NT2/D1 (cell line): ENCODE measurements around the gene SRSF6.
"Not testable (repeated sequence)": the region's sequence is repeated elsewhere in the genome, so short reads cannot be mapped to it uniquely, and the experiment has no call there.

Source experiments
- DNase-seq: peaks from one replicate; pipeline ENCODE4 v3.0.0-alpha.2; 2011; ENCODE audit warnings: low read depth, low spot score
- H3K27me3 ChIP-seq: 2 replicates; pipeline ENCODE4 v1.6.0; 2011; ENCODE audit warnings: mild to moderate bottlenecking; ENCODE audit not compliant: insufficient read length, insufficient read depth
- H3K36me3 ChIP-seq: 2 replicates; pipeline ENCODE4 v1.6.1; 2011; ENCODE audit warnings: mild to moderate bottlenecking, low read length, mixed read lengths; ENCODE audit not compliant: insufficient read depth, insufficient read length
- H3K4me1 ChIP-seq: 2 replicates; pipeline ENCODE4 v1.5.1; 2011; ENCODE audit not compliant: insufficient read depth, insufficient read length
- H3K4me3 ChIP-seq: 2 replicates; pipeline ENCODE4 v1.5.1; 2011; ENCODE audit warnings: low read depth; ENCODE audit not compliant: insufficient read length
- H3K9ac ChIP-seq: 2 replicates; pipeline ENCODE4 v1.6.0; 2011; ENCODE audit warnings: low read depth; ENCODE audit not compliant: insufficient read length
- H3K9me3 ChIP-seq: 2 replicates; pipeline ENCODE4 v1.5.1; 2011; ENCODE audit warnings: mild to moderate bottlenecking, low read length; ENCODE audit not compliant: insufficient read depth
- SUZ12 ChIP-seq: IDR thresholded peaks from 2 replicates; pipeline ENCODE4 v1.6.1; 2011; ENCODE audit not compliant: insufficient read length, insufficient read depth; ENCODE audit errors: extremely low read depth
- YY1 ChIP-seq: IDR thresholded peaks from 2 replicates; pipeline ENCODE4 v1.6.1; 2011; ENCODE audit not compliant: insufficient read length, insufficient read depth
- ZNF274 ChIP-seq: IDR thresholded peaks from 2 replicates; pipeline ENCODE4 v1.6.1; 2011; ENCODE audit warnings: mild to moderate bottlenecking, low read depth, low read length

SRSF6 gene

DNA sequence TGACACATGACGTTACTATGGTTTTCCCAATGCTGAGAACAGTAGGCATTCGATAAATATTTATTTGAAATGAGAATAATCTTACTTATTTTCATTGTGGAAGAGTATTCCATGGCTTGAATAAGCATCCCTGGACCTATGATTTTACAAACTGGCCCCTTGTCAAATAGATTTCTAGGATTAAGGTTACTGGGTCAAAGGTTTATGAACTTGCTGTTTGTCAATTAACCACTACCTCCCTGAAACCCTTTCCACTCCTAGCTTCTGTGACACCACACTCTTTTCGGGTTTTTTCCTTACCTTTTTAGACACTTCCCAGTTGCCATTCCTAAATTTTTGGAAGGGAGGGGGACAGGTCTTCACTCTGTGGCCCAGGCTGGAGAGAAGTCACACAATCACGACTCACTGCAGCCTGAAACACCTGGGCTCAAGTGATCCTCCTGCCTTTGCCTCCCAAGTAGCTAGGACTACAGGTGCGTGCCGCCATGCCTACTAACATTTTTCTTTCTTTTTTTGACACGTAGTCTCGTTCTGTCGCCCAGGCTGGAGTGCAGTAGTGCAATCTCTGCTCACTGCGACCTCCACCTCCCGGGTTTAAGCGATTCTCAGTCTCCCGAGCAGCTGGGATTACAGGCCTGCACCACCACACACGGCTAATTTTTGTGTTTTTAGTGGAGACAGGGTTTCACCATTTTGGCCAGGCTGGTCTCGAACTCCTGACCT lies 5.1 kb upstream of the SRSF6 start:
- Histone ChIP-seq H3K4me1 (peaks cover 3% of the 10 kb centered on the region), H3K36me3 (no peaks in the 10 kb centered on the region), H3K9me3 (peaks cover 9% of the 10 kb centered on the region; the same call in 1 of the 2 replicates), H3K4me3 (no peak overlapping the region), H3K27me3 (peaks cover 2% of the 10 kb centered on the region), H3K9ac (no peak overlapping the region)
- TF ChIP-seq ZNF274 (no peak), YY1 (no peak), SUZ12 (no peak)
- DNase-seq: no peak

- H3K27me3 ChIP-seq, H3K9me3 ChIP-seq, H3K4me1 ChIP-seq, DNase-seq, H3K4me3 ChIP-seq: not testable (repeated sequence)
- H3K9ac ChIP-seq: peak overlapping the region; percentile 99
- peaks cover 27% of the 10 kb centered on the region for H3K36me3 ChIP-seq
Measured at GRCh38 chr20:43456252-43456651, 1.4 kb upstream of the SRSF6 start.

- Histone ChIP-seq H3K4me1 (peaks cover 3% of the 10 kb centered on the region), H3K27me3 (peaks cover 2% of the 10 kb centered on the region), H3K9ac (peak overlapping the region; percentile 99)
Measured at GRCh38 chr20:43456809-43457639, 672 bp upstream of the SRSF6 start.

DNA sequence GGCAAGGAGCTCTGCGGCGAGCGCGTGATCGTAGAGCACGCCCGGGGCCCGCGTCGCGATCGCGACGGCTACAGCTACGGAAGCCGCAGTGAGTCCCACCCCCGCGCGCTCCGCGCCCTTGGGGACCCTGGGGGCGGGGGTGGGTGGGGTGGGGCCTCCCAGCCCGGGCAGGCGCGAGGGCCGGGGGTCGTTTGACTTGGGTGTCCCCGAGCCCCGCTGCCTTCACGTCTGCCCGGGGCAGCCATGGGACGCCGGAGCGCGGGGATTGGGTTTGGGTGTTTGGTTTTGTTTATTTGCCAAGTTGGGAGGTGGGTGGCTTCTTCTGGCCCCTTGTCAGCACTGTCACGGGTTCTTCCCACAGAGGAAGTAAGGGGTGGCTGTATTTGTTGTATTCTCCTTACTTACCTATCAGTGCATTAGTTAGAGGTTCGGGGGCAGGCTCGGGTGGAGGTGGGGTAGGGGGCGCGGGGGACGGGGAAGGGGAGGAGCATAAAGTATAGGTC lies 777 bp downstream of the SRSF6 start:
- H3K4me1 ChIP-seq: peaks cover 3% of the 10 kb centered on the region
- H3K4me3 ChIP-seq: peak overlapping the region; percentile 93
- no peak for TF ChIP-seq ZNF274
- TF ChIP-seq SUZ12: no peak
- no peak for TF ChIP-seq YY1
- H3K9ac ChIP-seq: peak overlapping the region; percentile 99
- H3K9me3 ChIP-seq: peaks cover 9% of the 10 kb centered on the region; the same call in 1 of the 2 replicates
- H3K27me3 ChIP-seq: peaks cover 2% of the 10 kb centered on the region
- DNase-seq: no peak
- peaks cover 49% of the 10 kb centered on the region for H3K36me3 ChIP-seq

More at GRCh38 chr20:43456809-43457639, 672 bp upstream of the SRSF6 start:
- peaks cover 34% of the 10 kb centered on the region for H3K36me3 ChIP-seq
- peaks cover 9% of the 10 kb centered on the region; the same call in 1 of the 2 replicates for H3K9me3 ChIP-seq
- DNase-seq: peak; percentile 93
- H3K4me3 ChIP-seq: peak overlapping the region; percentile 93
- TF ChIP-seq SUZ12: no peak
- TF ChIP-seq ZNF274: no peak
- TF ChIP-seq YY1: no peak

GRCh38 chr20:43459022-43459942 lies 1.6 kb downstream of the SRSF6 start:
- TF ChIP-seq ZNF274 (no peak), YY1 (no peak), SUZ12 (no peak)
- no peak for DNase-seq
- Histone ChIP-seq H3K4me1 (peaks cover 3% of the 10 kb centered on the region), H3K27me3 (peaks cover 2% of the 10 kb centered on the region), H3K36me3 (peaks cover 57% of the 10 kb centered on the region), H3K4me3 (peak overlapping the region; percentile 93), H3K9ac (peak overlapping the region; percentile 78), H3K9me3 (peaks cover 9% of the 10 kb centered on the region; the same call in 1 of the 2 replicates)

GRCh38 chr20:43460172-43460829 lies 2.6 kb downstream of the SRSF6 start:
- peaks cover 2% of the 10 kb centered on the region for H3K27me3 ChIP-seq
- peaks cover 3% of the 10 kb centered on the region for H3K4me1 ChIP-seq
- H3K36me3 ChIP-seq: peaks cover 66% of the 10 kb centered on the region
- DNase-seq: no peak
- no peak for TF ChIP-seq ZNF274
- no peak for TF ChIP-seq SUZ12
- H3K4me3 ChIP-seq: no peak overlapping the region
- H3K9me3 ChIP-seq: peaks cover 9% of the 10 kb centered on the region; the same call in 1 of the 2 replicates
- no peak overlapping the region for H3K9ac ChIP-seq
